Esophagus squamous epithelium (tissue), 4 donors: ENCODE data around the gene PLEKHA6.

Experiments
- CTCF ChIP-seq, 6 experiments: fragments of 450-650 bp in 4 of 6; fragments of 200-600 bp in 2 of 6; sonication (generic) in 2 of 6; IDR thresholded peaks; one replicate each; pipeline ENCODE4 v1.5.1; 2016 to 2019; ENCODE audit warnings: antibody characterized with exemption in 6 of 6, mild to moderate bottlenecking in 4 of 6, moderate library complexity in 4 of 6
- POLR2A ChIP-seq, 4 donors: fragments of 450-650 bp; IDR thresholded peaks; one replicate each; pipeline ENCODE4 v1.6.1; 2017; ENCODE audit warnings: antibody characterized with exemption in 4 of 4, mild to moderate bottlenecking in 4 of 4, moderate library complexity in 3 of 4

- TF ChIP-seq CTCF (IDR thresholded peaks at IDR 0.05) = no peak
- no peak for TF ChIP-seq POLR2A (IDR thresholded peaks at IDR 0.05)
Measured at GRCh38 chr1:204368996-204369726, 9.4 kb upstream of the PLEKHA6 start.
